SK-N-SH treated with all-trans-retinoic acid at 6 μM for 48 hours (cell line): ENCODE data around the gene ZNF276.

ENCODE experiments used
- ISL1 ChIP-seq: fragments of 250-450 bp; sonication (Bioruptor Pico); IDR thresholded peaks from 2 replicates; pipeline ENCODE4 v2.1.2; 2022; ENCODE audit warnings: mild to moderate bottlenecking, moderate library complexity
- OSR1 ChIP-seq: fragments of 250-450 bp; sonication (Bioruptor Pico); IDR thresholded peaks from 2 replicates; pipeline ENCODE4 v1.8.0; 2022; ENCODE audit warnings: moderate library complexity, mild to moderate bottlenecking, inconsistent platforms
- TF ChIP-seq, protein P1 (sequence below): fragments of 250-450 bp; sonication (Bioruptor Pico); IDR thresholded peaks from 2 replicates; pipeline ENCODE4 v1.8.0; 2020; ENCODE audit warnings: mild to moderate bottlenecking, moderate library complexity, borderline replicate concordance
- TF ChIP-seq, protein P2 (sequence below): fragments of 250-450 bp; sonication (Bioruptor Pico); IDR thresholded peaks from 2 replicates; pipeline ENCODE4 v1.5.0; 2020; ENCODE audit warnings: mild to moderate bottlenecking, moderate library complexity
- TF ChIP-seq, protein P3 (sequence below): fragments of 250-450 bp; sonication (Bioruptor Pico); IDR thresholded peaks from 2 replicates; pipeline ENCODE4 v1.8.0; 2021; ENCODE audit warnings: low read depth, mild to moderate bottlenecking, moderate library complexity, borderline replicate concordance

DNA sequence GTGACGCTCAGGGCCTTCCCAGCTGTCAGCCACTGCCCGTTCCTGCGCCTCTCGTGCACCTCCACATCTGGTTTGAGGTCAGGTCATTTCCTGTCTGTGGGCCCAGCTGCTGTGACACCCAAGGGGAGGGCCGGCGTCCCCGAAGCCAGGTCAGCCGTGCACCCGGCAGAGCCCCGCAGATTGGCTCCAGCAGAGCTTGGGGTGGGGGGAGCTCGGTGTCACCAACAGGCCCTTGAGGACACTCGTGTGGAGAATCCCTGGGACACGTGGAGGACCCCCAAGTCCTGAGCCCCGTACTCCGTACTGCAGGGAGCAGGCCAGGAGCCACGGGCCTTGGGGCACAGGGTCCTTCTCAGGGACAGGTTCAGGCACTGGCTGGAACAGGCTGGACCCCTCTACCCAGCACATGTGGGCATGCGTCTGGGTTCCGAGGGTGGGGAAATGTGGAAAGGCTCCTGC lies 24.6 kb upstream of the ZNF276 start:
- TF ChIP-seq, protein P1, sequence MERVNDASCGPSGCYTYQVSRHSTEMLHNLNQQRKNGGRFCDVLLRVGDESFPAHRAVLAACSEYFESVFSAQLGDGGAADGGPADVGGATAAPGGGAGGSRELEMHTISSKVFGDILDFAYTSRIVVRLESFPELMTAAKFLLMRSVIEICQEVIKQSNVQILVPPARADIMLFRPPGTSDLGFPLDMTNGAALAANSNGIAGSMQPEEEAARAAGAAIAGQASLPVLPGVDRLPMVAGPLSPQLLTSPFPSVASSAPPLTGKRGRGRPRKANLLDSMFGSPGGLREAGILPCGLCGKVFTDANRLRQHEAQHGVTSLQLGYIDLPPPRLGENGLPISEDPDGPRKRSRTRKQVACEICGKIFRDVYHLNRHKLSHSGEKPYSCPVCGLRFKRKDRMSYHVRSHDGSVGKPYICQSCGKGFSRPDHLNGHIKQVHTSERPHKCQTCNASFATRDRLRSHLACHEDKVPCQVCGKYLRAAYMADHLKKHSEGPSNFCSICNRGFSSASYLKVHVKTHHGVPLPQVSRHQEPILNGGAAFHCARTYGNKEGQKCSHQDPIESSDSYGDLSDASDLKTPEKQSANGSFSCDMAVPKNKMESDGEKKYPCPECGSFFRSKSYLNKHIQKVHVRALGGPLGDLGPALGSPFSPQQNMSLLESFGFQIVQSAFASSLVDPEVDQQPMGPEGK (CRISPR knock-in tag): no peak
- TF ChIP-seq, protein P2, sequence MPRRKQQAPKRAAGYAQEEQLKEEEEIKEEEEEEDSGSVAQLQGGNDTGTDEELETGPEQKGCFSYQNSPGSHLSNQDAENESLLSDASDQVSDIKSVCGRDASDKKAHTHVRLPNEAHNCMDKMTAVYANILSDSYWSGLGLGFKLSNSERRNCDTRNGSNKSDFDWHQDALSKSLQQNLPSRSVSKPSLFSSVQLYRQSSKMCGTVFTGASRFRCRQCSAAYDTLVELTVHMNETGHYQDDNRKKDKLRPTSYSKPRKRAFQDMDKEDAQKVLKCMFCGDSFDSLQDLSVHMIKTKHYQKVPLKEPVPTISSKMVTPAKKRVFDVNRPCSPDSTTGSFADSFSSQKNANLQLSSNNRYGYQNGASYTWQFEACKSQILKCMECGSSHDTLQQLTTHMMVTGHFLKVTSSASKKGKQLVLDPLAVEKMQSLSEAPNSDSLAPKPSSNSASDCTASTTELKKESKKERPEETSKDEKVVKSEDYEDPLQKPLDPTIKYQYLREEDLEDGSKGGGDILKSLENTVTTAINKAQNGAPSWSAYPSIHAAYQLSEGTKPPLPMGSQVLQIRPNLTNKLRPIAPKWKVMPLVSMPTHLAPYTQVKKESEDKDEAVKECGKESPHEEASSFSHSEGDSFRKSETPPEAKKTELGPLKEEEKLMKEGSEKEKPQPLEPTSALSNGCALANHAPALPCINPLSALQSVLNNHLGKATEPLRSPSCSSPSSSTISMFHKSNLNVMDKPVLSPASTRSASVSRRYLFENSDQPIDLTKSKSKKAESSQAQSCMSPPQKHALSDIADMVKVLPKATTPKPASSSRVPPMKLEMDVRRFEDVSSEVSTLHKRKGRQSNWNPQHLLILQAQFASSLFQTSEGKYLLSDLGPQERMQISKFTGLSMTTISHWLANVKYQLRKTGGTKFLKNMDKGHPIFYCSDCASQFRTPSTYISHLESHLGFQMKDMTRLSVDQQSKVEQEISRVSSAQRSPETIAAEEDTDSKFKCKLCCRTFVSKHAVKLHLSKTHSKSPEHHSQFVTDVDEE (CRISPR knock-in tag): no peak
- TF ChIP-seq OSR1 (CRISPR knock-in tag) (no peak), ISL1 (no peak)
- TF ChIP-seq, protein P3, sequence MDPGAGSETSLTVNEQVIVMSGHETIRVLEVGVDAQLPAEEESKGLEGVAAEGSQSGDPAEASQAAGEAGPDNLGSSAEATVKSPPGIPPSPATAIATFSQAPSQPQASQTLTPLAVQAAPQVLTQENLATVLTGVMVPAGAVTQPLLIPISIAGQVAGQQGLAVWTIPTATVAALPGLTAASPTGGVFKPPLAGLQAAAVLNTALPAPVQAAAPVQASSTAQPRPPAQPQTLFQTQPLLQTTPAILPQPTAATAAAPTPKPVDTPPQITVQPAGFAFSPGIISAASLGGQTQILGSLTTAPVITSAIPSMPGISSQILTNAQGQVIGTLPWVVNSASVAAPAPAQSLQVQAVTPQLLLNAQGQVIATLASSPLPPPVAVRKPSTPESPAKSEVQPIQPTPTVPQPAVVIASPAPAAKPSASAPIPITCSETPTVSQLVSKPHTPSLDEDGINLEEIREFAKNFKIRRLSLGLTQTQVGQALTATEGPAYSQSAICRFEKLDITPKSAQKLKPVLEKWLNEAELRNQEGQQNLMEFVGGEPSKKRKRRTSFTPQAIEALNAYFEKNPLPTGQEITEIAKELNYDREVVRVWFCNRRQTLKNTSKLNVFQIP (CRISPR knock-in tag): no peak
